HL-60 (cell line): ENCODE results near the gene TRIM7.

Experiments used
- DNase-seq, 2 experiments: peaks; one replicate each; pipeline ENCODE4 v3.0.0-alpha.2; 2010 to 2020; ENCODE audit warnings: low read depth in 1 of 2, low spot score in 1 of 2
- H3K27ac ChIP-seq: fragments of 250-450 bp; sonication (Bioruptor Pico); replicated peaks from 2 replicates; pipeline ENCODE4 v1.5.1; 2020; ENCODE audit warnings: mild to moderate bottlenecking, moderate library complexity
- H3K27me3 ChIP-seq: fragments of 250-450 bp; sonication (Bioruptor Pico); 2 replicates; pipeline ENCODE4 v1.5.1; 2021; ENCODE audit warnings: mild to moderate bottlenecking, moderate library complexity; ENCODE audit not compliant: insufficient read depth, poor library complexity, severe bottlenecking
- H3K4me3 ChIP-seq: replicated peaks from 2 replicates; pipeline ENCODE4 v1.5.1; 2011; ENCODE audit warnings: mild to moderate bottlenecking, control low read depth, low read length; ENCODE audit not compliant: insufficient read depth
- CTCF ChIP-seq: IDR thresholded peaks from one replicate; pipeline ENCODE4 v1.5.1; 2011; ENCODE audit warnings: low read length, control low read depth, inconsistent platforms; ENCODE audit not compliant: insufficient read depth
- GABPA ChIP-seq: IDR thresholded peaks from 2 replicates; pipeline ENCODE4 v1.6.1; 2012; ENCODE audit warnings: low read depth
- POLR2AphosphoS5 ChIP-seq: IDR thresholded peaks from 2 replicates; pipeline ENCODE4 v1.6.1; 2012; ENCODE audit warnings: low read depth
- REST ChIP-seq: IDR thresholded peaks from 2 replicates; pipeline ENCODE4 v1.6.1; 2012; ENCODE audit warnings: low read depth; ENCODE audit not compliant: insufficient replicate concordance
- SPI1 ChIP-seq: IDR thresholded peaks from 2 replicates; pipeline ENCODE4 v1.6.1; 2012; ENCODE audit warnings: low read depth, mild to moderate bottlenecking, borderline replicate concordance

The TRIM7 gene

GRCh38 chr5:181190711-181191525, 14.1 kb downstream of the TRIM7 start:
- H3K27ac ChIP-seq: peak overlapping the region; percentile 81
- peak in 1 of 2 experiments; percentile 63 for DNase-seq
- no peaks in the 10 kb centered on the region for H3K27me3 ChIP-seq
- TF ChIP-seq CTCF: no peak
- TF ChIP-seq GABPA: no peak
- TF ChIP-seq REST: peak; percentile 48
- peak overlapping the region; percentile 86 for H3K4me3 ChIP-seq

DNA sequence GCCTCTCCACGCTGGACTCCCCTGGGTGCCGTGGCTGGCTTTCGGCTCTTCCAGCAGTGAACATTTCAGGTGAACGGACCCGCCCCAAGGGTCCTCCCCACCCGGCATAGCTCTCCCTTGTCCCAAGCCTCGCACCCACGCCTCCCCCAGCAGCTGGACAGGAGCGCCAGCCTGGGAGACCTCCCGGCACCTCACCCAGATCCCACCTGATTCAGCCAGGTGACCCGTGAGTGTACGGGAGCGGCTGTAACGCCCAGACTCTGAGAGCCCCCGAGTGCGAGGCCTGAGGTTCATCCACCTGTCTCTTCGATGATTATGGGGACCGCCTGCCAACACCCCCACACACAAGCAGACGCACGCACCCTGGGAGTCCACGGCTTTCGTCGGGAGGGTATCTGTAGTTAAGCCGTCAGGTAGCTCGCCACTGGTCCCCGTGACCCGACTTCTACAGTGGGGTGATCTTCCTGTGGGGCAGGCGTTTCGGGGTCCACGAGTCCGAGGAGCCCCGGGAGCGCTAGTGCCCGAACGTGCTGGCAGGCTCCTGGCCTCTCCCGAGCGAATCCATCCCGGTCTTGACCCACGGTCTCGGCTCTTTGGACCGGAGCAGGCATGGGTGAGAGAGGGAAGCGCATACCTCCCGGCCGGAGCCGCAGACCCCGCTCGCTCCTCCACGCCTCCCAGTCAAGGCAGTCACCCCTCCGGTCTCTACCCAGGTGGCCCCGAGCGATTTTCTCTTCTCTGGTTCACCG, 14.9 kb downstream of the TRIM7 start:
- Histone ChIP-seq H3K27me3 (no peaks in the 10 kb centered on the region), H3K4me3 (peak overlapping the region; percentile 86), H3K27ac (peak overlapping the region; percentile 81)
- no peak for TF ChIP-seq CTCF
- TF ChIP-seq REST: no peak
- TF ChIP-seq GABPA: no peak
- TF ChIP-seq POLR2AphosphoS5: no peak; the same call in 1 of the 2 replicates
- no peak for DNase-seq

DNA sequence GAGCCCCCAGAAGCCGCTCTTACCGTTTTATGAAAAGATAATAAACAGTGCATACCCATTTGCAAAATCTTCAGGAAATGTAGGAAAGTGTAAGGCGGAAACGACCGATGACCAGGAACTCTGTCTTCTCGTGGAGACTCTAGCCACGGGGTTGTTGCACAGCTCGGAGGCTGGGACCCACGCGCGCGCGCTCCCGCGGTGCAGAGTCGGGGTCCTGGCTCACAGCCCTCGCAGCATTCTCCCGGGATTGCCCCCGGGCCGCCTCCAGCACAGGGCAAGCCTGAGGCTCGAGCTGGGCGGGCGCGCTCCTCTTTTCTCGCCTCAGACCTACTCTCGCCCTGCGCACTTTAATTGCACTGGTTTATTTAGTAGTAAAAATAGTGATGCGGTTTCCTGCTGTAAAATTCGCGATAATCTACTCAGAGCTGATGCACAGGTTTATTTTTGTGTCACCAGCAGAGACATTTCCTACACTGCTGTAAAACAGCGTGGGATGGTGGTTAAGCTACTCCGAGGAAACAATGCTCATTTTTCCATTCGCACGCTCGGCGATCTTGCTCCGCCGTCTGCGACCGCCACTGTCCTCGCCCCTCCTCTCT, 15.5 kb downstream of the TRIM7 start:
- no peak for DNase-seq
- H3K27me3 ChIP-seq: no peaks in the 10 kb centered on the region
- H3K27ac ChIP-seq: peak overlapping the region; percentile 83
- TF ChIP-seq REST: no peak
- TF ChIP-seq CTCF: no peak
- TF ChIP-seq POLR2AphosphoS5: no peak
- TF ChIP-seq GABPA: no peak
- no peak for TF ChIP-seq SPI1
- H3K4me3 ChIP-seq: peak overlapping the region; percentile 86
